SU-DHL-6 (cell line): ENCODE results near the gene NUTF2.

Experiments used
- H2AFZ ChIP-seq: fragments of 200-600 bp; sonication (generic); 2 replicates; pipeline ENCODE4 v1.6.1; 2014; ENCODE audit warnings: low read depth, mild to moderate bottlenecking, moderate library complexity, mixed read lengths, antibody characterized with exemption, low read length; ENCODE audit not compliant: severe bottlenecking
- H3F3A ChIP-seq: fragments of 200-600 bp; shearing (Covaris generic); 2 replicates; pipeline ENCODE4 v1.6.0; 2016; ENCODE audit warnings: antibody characterized with exemption, mild to moderate bottlenecking; ENCODE audit not compliant: insufficient read depth
- H3K27ac ChIP-seq: fragments of 200-600 bp; sonication (generic); 2 replicates; pipeline ENCODE4 v1.5.1; 2016; ENCODE audit warnings: low read depth, mild to moderate bottlenecking, low read length, moderate library complexity, mixed read lengths
- H3K27me3 ChIP-seq: fragments of 200-600 bp; sonication (generic), shearing (Covaris generic); 2 replicates; pipeline ENCODE4 v1.6.0; 2014; ENCODE audit warnings: mild to moderate bottlenecking, low read length
- H3K36me3 ChIP-seq: fragments of 200-600 bp; sonication (generic); 2 replicates; pipeline ENCODE4 v1.6.1; 2014; ENCODE audit warnings: mild to moderate bottlenecking, low read length, mixed read lengths
- H3K4me2 ChIP-seq: fragments of 300-600, 200-600 bp; shearing (Covaris generic), sonication (generic); 2 replicates; pipeline ENCODE4 v1.6.0; 2014; ENCODE audit warnings: low read length, low read depth, mild to moderate bottlenecking; ENCODE audit not compliant: poor library complexity, severe bottlenecking
- H3K4me3 ChIP-seq: fragments of 200-600 bp; sonication (generic); 2 replicates; pipeline ENCODE4 v1.5.1; 2014; ENCODE audit warnings: antibody characterized with exemption, low read length, mild to moderate bottlenecking, mixed read lengths; ENCODE audit not compliant: insufficient read depth, poor library complexity, severe bottlenecking
- H3K79me2 ChIP-seq: fragments of 200-600 bp; sonication (generic); 2 replicates; pipeline ENCODE4 v1.6.1; 2014; ENCODE audit warnings: mild to moderate bottlenecking, low read length, moderate library complexity; ENCODE audit not compliant: insufficient read depth
- H3K9ac ChIP-seq: fragments of 200-600 bp; sonication (generic); 2 replicates; pipeline ENCODE4 v1.7.0; 2014; ENCODE audit warnings: mild to moderate bottlenecking, low read length
- H3K9me2 ChIP-seq: fragments of 200-600 bp; sonication (generic); replicated peaks from 2 replicates; pipeline ENCODE4 v1.6.1; 2014; ENCODE audit warnings: low read length; ENCODE audit not compliant: insufficient read depth
- H3K9me3 ChIP-seq: fragments of 200-600 bp; sonication (generic); 2 replicates; pipeline ENCODE4 v1.6.1; 2014; ENCODE audit warnings: low read length, mixed read lengths; ENCODE audit not compliant: insufficient read depth
- H4K20me1 ChIP-seq: fragments of 200-600 bp; sonication (generic); 2 replicates; pipeline ENCODE4 v1.6.1; 2014; ENCODE audit warnings: low read depth, mild to moderate bottlenecking, antibody characterized with exemption, low read length, moderate library complexity, mixed read lengths
- EZH2phosphoT487 ChIP-seq: fragments of 200-600 bp; sonication (generic), shearing (Covaris generic); conservative IDR thresholded peaks from 2 replicates; pipeline ENCODE4 v1.6.1; 2018; ENCODE audit warnings: mild to moderate bottlenecking, antibody characterized with exemption, low read length, moderate library complexity, mixed read lengths
- TF ChIP-seq, protein P1 (sequence below): fragments of 200-600 bp; sonication (generic); IDR thresholded peaks from one replicate; pipeline ENCODE4 v1.5.1; 2017; ENCODE audit warnings: antibody characterized with exemption, mild to moderate bottlenecking, low read length, moderate library complexity; ENCODE audit not compliant: insufficient read depth, poor library complexity, severe bottlenecking

The NUTF2 gene

GRCh38 chr16:67842509-67843342 lies 4.0 kb upstream of the NUTF2 start:
- peaks cover 22% of the 10 kb centered on the region for H3F3A ChIP-seq
- peak overlapping the region; percentile 85 for H3K4me2 ChIP-seq
- peaks cover 35% of the 10 kb centered on the region for H3K79me2 ChIP-seq
- no peaks in the 10 kb centered on the region for H3K9me3 ChIP-seq
- H2AFZ ChIP-seq, result peak overlapping the region; percentile 46
- peak overlapping the region; percentile 92 for H3K27ac ChIP-seq
- TF ChIP-seq, protein P1, sequence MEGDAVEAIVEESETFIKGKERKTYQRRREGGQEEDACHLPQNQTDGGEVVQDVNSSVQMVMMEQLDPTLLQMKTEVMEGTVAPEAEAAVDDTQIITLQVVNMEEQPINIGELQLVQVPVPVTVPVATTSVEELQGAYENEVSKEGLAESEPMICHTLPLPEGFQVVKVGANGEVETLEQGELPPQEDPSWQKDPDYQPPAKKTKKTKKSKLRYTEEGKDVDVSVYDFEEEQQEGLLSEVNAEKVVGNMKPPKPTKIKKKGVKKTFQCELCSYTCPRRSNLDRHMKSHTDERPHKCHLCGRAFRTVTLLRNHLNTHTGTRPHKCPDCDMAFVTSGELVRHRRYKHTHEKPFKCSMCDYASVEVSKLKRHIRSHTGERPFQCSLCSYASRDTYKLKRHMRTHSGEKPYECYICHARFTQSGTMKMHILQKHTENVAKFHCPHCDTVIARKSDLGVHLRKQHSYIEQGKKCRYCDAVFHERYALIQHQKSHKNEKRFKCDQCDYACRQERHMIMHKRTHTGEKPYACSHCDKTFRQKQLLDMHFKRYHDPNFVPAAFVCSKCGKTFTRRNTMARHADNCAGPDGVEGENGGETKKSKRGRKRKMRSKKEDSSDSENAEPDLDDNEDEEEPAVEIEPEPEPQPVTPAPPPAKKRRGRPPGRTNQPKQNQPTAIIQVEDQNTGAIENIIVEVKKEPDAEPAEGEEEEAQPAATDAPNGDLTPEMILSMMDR, result peak; percentile 37
- no peak for TF ChIP-seq EZH2phosphoT487
- peak overlapping the region; percentile 96 for H3K9ac ChIP-seq
- no peaks in the 10 kb centered on the region for H3K9me2 ChIP-seq
- peak overlapping the region; percentile 85 for H3K4me3 ChIP-seq
- H4K20me1 ChIP-seq, result peaks cover 3% of the 10 kb centered on the region; the same call in 1 of the 2 replicates
- H3K27me3 ChIP-seq, result no peaks in the 10 kb centered on the region
- no peaks in the 10 kb centered on the region for H3K36me3 ChIP-seq

DNA sequence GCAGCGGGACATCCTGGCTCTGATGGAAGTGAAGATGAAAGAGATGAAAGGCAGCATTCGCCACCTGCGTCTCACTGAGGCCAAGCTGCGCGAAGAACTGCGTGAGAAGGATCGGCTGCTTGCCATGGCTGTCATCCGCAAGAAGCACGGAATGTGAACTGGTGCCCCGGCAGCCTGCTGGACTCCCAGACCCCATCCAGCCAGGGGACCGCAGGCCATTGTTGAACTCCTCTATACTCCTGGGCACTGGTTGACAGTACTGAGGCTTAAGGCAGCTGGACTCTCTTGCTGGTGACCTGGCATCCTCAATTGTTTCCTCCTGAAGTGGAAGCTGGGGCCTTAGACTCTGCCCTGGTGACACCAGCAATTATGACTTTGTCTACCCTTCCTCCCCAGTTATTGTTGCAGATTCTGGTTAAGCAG lies 3.4 kb upstream of the NUTF2 start:
- Histone ChIP-seq H3K27ac (peak overlapping the region; percentile 92), H3K9me3 (no peaks in the 10 kb centered on the region), H3K4me3 (peak overlapping the region; percentile 85), H4K20me1 (peaks cover 5% of the 10 kb centered on the region; the same call in 1 of the 2 replicates), H3K27me3 (no peaks in the 10 kb centered on the region), H3K36me3 (no peaks in the 10 kb centered on the region), H3K4me2 (peak overlapping the region; percentile 85), H2AFZ (no peak overlapping the region), H3K9ac (peak overlapping the region; percentile 96), H3K9me2 (no peaks in the 10 kb centered on the region), H3K79me2 (peaks cover 41% of the 10 kb centered on the region), H3F3A (peaks cover 22% of the 10 kb centered on the region)
- no peak for TF ChIP-seq EZH2phosphoT487
- TF ChIP-seq, protein P1, result no peak

DNA sequence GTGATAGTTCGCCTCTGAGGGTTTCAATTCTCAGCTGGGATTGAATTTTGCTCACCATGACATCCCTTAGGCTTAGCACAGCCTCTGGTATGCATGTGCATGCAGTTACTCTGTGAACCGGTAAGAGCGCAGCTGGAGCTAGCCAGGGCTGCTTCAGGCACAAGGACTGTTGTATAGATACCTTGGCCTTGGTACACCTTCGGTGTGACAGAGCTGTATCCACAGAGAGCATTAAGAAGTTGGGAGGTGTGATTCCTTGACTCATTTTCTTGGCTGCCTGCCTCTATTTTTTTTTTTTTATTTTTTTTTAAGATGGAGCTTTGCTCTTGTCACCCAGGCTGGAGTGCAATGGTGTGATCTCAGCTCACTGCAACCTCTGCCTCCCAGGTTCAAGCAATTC lies 2.2 kb upstream of the NUTF2 start:
- H3K9ac ChIP-seq, result peak overlapping the region; percentile 96; the same call in 1 of the 2 replicates
- H4K20me1 ChIP-seq, result peaks cover 5% of the 10 kb centered on the region; the same call in 1 of the 2 replicates
- H3K4me2 ChIP-seq, result peak overlapping the region; percentile 85
- H3K9me2 ChIP-seq, result no peaks in the 10 kb centered on the region
- H3K4me3 ChIP-seq, result peak overlapping the region; percentile 85
- H3K9me3 ChIP-seq, result no peaks in the 10 kb centered on the region
- H3F3A ChIP-seq, result peaks cover 22% of the 10 kb centered on the region
- H3K36me3 ChIP-seq, result no peaks in the 10 kb centered on the region
- no peak overlapping the region; the same call in 1 of the 2 replicates for H3K27ac ChIP-seq
- no peaks in the 10 kb centered on the region for H3K27me3 ChIP-seq
- peaks cover 52% of the 10 kb centered on the region for H3K79me2 ChIP-seq
- H2AFZ ChIP-seq, result no peak overlapping the region
- TF ChIP-seq, protein P1, result no peak
- TF ChIP-seq EZH2phosphoT487, result no peak
